ENCODE results near the gene MXRA7. TPM values are rescaled to one million over a fixed set of nuclear protein-coding genes. Genes with fewer than 3 reads are reported as not detected.

Gene MXRA7
- total RNA-seq, 2 donors from 2014 or later: 76.1 to 285 TPM

GRCh38 chr17:76718516-76718915 lies 7.8 kb upstream of the MXRA7 start:
- H3K4me1 ChIP-seq (replicated peaks): no peaks in the 10 kb centered on the region
- H3K9me3 ChIP-seq: no peaks in the 10 kb centered on the region
- H3K27me3 ChIP-seq (replicated peaks; ENCODE audit: insufficient read depth): no peaks in the 10 kb centered on the region
- H3K36me3 ChIP-seq: peaks cover 22 to 26% of the 10 kb centered on the region in 2 donors
- intact Hi-C loops (cut with DNase I): loop anchor here (5.0 kb wide), 3 partner anchors 36 to 196 kb away; no protein-coding TSS in a partner anchor
- no peak overlapping the region for H3K4me3 ChIP-seq
- no peak overlapping the region for H3K27ac ChIP-seq
- no peak for DNase-seq (ENCODE audit: low spot score)
- TF ChIP-seq POLR2AphosphoS5 (IDR thresholded peaks at IDR 0.05) (no peak), POLR2A (IDR thresholded peaks at IDR 0.05) (no peak), CTCF (IDR thresholded peaks at IDR 0.05) (no peak)
- WGBS: 91% methylated on average over 16 of the region's 16 CpGs

GRCh38 chr17:76716839-76717215 lies 6.1 kb upstream of the MXRA7 start:
- TF ChIP-seq POLR2AphosphoS5 (IDR thresholded peaks at IDR 0.05): no peak
- no peak for TF ChIP-seq CTCF (IDR thresholded peaks at IDR 0.05)
- TF ChIP-seq POLR2A (IDR thresholded peaks at IDR 0.05): no peak
- peaks cover 17 to 23% of the 10 kb centered on the region in 2 donors for H3K36me3 ChIP-seq
- H3K27ac ChIP-seq: no peak overlapping the region
- no peak overlapping the region for H3K4me3 ChIP-seq
- WGBS: 78% methylated on average over 6 of the region's 6 CpGs
- H3K4me1 ChIP-seq (replicated peaks): peaks cover 2% of the 10 kb centered on the region
- intact Hi-C loops (cut with DNase I): loop anchor here (5.0 kb wide), 3 partner anchors 35 to 195 kb away; no protein-coding TSS in a partner anchor
- H3K27me3 ChIP-seq (replicated peaks; ENCODE audit: insufficient read depth): no peaks in the 10 kb centered on the region
- DNase-seq (ENCODE audit: low spot score): no peak
- no peaks in the 10 kb centered on the region for H3K9me3 ChIP-seq

DNA sequence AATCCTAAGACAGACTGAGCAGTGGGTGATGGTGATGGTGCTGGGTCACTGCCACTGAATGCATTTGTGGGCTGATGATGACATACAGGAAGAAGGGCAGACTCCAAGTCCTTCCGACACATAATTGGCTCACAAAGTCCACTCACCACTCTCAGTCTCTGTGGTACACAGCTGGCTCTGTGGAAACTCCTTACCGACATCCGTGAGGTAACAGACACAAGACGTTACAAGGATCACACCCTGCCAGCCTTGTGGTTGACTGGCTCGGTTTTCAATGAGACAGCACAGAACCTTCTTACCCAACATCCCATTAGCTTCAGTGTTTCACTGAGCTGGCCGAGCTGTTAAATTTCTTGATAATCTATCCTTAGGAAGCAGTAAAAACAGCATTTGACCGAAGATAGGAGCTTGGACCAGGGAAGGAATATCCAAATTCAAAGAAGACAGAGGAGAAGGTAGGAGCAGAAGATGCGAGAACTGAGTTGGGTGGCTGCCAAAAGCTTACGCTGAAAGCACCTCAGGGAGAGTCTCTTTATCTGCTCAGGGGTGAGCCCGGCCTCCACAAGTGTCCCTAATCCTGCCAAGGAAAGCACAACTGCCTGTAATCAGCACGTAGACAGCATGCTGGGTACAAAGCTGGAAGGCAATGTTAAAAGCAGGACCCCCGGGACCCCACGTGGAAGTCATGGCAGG lies 5.5 kb upstream of the MXRA7 start:
- no peaks in the 10 kb centered on the region for H3K9me3 ChIP-seq
- no peaks in the 10 kb centered on the region for H3K27me3 ChIP-seq (replicated peaks; ENCODE audit: insufficient read depth)
- no peak overlapping the region for H3K4me3 ChIP-seq
- 64% methylated on average over 13 of the region's 13 CpGs for WGBS
- H3K27ac ChIP-seq: no peak overlapping the region
- peaks cover 16 to 18% of the 10 kb centered on the region in 2 donors for H3K36me3 ChIP-seq
- peaks cover 5% of the 10 kb centered on the region for H3K4me1 ChIP-seq (replicated peaks)
- intact Hi-C loops (cut with DNase I): loop anchor here (5.0 kb wide), 3 partner anchors 34 to 194 kb away; no protein-coding TSS in a partner anchor
- no peak for DNase-seq (ENCODE audit: low spot score)
- TF ChIP-seq POLR2AphosphoS5 (IDR thresholded peaks at IDR 0.05) (no peak), CTCF (IDR thresholded peaks at IDR 0.05) (no peak), POLR2A (IDR thresholded peaks at IDR 0.05) (no peak)

DNA sequence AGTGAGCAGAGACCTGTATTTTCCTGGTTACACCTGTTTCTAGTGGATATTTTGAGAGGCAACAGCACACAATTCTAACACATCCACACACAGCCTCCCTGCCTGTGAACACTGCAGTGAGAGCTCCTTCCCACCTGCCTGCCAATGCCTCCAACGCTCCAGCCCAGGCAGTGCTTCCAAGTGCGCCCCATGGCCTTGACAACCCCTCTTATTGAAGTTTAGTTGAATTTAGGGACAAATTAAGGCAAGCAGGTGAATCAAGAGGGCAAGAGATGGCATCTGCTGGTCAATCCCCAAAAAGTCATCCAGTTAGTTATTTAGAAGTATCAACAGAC lies 4.7 kb upstream of the MXRA7 start:
- peaks cover 5% of the 10 kb centered on the region for H3K4me1 ChIP-seq (replicated peaks)
- no peak for TF ChIP-seq CTCF (IDR thresholded peaks at IDR 0.05)
- no peak overlapping the region for H3K4me3 ChIP-seq
- no peaks in the 10 kb centered on the region for H3K9me3 ChIP-seq
- WGBS: 81% methylated on average over 2 of the region's 2 CpGs
- no peak overlapping the region for H3K27ac ChIP-seq
- intact Hi-C loops (cut with DNase I): loop anchor here (5.0 kb wide), 3 partner anchors 33 to 193 kb away; no protein-coding TSS in a partner anchor
- no peak for DNase-seq (ENCODE audit: low spot score)
- H3K36me3 ChIP-seq: peaks cover 11 to 12% of the 10 kb centered on the region in 2 donors
- no peaks in the 10 kb centered on the region for H3K27me3 ChIP-seq (replicated peaks; ENCODE audit: insufficient read depth)
